Stimulated activated CD4-positive, alpha-beta T cell treated with anti-CD3 and anti-CD28 coated beads, Interleukin-4, amount 100 ng/mL, for 24 hours (primary cell): Measurements from ENCODE around the gene IFRD2.
"Not testable (repeated sequence)": the region's sequence is repeated elsewhere in the genome, so short reads cannot be mapped to it uniquely, and the experiment has no call there.

Experiments used
- DNase-seq: peaks from one replicate; pipeline ENCODE4 v3.0.0-alpha.2; 2020

The IFRD2 gene

GRCh38 chr3:50279255-50280016 lies 12.8 kb downstream of the IFRD2 start:
- DNase-seq, result no peak

- no peak for DNase-seq
Observed at GRCh38 chr3:50278880-50279224, 13.4 kb downstream of the IFRD2 start, which contains the start of gene LSMEM2. TSS of gene LSMEM2 (plus strand) at chr3:50279087. CDS start at chr3:50279114, 27 bp downstream.

DNA sequence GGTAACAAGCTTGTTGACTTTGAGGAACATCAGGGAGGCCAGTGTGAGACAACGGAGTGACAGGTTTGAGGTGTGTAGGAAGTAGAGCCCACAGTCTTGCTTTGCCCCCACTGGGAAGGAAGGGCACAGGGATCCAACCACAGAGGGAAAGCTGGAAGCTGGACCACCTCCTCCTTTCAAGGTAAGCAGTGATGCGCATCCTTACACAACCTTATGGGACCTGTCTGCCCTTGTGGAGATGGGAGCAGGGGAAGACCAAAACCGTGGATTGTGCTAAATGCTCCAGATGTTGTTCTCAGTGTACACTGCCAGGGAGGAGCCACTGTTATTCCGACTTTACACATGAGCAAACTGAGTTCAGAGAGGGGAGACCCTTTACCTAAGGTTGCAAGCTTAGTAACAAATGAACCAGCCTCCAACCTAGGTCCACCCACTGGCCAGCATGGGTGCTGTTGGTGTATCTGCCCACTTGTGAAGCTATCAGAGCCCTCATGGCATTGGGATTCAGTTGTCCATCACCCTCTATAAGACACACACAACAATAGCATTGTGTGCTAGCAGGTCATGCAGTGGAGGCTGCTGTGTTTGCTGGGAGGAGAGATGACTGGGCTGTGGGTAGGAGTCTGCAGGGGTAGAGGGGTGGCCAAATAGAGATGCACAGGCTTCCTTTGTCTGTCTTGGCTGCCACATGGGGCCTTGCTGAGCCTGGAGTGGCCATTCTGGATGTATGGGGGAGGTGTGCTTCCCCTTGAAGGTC lies 13.9 kb downstream of the IFRD2 start:
- no peak for DNase-seq

DNA sequence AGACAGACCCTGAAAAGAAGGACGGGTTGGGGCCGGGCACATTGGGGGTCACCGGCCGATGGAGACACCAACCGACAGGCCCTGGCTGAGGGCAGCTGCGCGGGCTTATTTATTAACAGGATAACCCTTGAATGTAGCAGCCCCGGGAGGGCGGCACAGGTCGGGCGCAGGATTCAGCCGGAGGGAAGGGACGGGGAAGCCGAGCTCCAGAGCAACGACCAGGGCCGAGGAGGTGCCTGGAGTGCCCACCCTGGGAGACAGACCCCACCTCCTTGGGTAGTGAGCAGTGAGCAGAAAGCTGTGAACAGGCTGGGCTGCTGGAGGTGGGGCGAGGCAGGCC lies 15.5 kb downstream of the IFRD2 start:
- no peak for DNase-seq

DNA sequence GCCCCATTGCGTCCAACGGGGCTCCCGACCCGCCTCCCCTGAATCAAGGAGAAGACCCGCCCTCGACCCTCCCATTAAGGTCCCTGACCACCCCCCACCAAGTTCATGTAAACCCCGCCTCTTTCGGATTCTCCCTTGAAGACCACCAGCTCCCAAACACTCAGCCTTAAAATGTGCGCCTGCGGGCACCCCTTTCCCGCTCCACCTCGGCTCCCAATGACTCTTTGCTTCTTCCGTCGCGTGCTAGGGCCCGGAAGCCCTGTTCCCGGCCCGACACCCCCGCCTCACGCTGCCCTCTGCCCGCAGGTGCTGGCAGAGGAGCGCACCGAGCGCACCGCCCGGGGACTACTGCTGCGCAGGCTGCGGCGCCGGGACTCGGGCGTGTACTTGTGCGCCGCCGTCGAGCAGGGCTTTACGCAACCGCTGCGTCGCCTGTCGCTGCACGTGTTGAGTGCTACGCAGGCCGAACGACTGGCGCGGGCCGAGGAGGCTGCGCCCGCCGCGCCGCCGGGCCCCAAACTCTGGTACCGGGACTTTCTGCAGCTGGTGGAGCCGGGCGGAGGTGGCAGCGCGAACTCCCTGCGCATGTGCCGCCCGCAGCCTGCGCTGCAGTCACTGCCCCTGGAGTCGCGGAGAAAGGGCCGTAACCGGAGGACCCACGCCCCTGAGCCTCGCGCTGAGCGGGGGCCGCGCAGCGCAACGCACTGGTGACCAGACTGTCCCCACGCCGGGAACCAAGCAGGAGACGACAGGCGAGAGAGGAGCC lies 16.1 kb downstream of the IFRD2 start:
- peak; percentile 24 for DNase-seq

DNA sequence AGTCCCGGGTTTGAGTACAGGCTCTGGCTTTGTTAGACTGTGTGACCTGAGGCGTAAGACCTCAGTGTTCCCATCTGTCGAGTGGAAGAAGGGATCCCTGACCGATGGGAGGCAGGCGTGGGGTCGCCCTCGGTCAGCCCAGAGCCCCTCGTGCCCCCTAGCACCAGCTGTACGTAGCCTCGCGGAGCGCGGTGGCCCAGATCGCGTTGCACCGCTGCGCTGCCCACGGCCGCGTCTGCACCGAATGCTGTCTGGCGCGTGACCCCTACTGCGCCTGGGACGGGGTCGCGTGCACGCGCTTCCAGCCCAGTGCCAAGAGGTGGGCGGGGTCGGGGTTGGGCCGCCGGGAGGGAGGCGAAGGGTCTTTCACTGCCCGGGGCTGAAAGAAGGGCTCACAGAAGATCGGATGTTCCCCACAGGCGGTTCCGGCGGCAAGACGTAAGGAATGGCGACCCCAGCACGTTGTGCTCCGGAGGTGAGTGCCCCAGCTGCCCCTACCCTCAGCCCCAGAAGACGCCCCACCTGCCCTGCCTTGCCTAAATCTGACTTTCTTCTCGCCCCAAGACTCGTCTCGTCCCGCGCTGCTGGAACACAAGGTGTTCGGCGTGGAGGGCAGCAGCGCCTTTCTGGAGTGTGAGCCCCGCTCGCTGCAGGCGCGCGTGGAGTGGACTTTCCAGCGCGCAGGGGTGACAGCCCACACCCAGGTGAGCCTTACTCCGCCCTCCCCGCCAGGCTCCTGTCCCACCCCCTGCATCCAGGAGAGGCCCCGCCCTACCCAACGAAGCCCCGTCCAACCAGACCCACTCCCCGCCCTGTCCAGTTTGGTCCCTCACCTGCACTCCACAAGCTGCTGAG lies 16.9 kb downstream of the IFRD2 start:
- DNase-seq, result no peak

- DNase-seq, result peak; percentile 77
Observed at GRCh38 chr3:50274371-50275104, 17.7 kb downstream of the IFRD2 start.

- no peak for DNase-seq
Observed at GRCh38 chr3:50273689-50274065, 18.6 kb downstream of the IFRD2 start.

GRCh38 chr3:50272911-50273688 lies 19.1 kb downstream of the IFRD2 start:
- DNase-seq, result peak; percentile 91

DNA sequence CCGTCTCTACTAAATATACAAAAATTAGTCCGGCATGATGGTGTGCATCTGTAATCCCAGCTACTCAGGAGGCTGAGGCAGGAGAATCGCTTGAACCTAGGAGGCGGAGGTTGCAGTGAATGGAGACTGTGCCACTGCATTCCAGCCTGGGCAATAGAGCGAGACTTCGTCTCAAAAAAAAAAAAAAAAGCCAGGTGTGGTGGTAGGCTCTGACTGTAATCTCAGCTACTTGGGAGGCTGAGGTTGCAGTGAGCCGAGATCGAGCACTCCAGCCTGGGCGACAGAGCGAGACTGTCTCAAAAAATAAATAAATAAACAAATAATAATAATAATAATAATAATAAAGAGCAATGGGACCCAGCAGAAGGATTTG lies 19.7 kb downstream of the IFRD2 start:
- not testable (repeated sequence) for DNase-seq

GRCh38 chr3:50271314-50271936 lies 20.8 kb downstream of the IFRD2 start:
- DNase-seq, result no peak

DNA sequence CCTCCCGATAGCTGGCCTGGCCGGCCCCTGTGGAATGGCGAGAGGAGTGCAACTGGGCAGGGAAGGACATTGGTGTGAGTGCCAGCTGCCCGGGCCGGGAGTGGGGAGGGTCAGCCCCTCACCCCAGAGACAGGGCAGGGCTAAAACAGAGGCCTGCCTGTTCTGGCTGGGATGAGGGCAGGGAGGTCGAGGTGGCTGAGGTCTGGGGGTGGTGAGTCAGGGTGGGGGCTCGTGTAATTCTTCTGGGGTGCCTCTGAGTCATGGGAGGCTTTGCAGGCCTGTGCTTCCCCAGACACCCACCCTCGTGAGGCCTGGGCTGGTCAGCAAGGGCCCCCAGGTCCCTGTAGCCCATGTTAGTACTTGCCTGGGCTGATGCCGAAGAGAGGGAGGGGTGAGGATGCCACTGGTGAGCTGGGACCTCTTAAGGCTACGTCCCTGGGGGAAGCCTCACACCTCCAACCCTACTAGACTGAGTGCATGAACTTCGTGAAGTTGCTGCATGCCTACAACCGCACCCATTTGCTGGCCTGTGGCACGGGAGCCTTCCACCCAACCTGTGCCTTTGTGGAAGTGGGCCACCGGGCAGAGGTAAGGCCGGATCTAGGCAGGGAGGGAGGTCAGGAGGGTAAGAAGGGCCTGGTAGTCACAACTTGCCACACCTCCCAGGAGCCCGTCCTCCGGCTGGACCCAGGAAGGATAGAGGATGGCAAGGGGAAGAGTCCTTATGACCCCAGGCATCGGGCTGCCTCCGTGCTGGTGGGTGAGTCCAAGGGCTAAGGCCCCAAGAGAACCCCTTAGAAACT lies 21.6 kb downstream of the IFRD2 start:
- no peak for DNase-seq

- no peak for DNase-seq
Observed at GRCh38 chr3:50269977-50270413, 22.2 kb downstream of the IFRD2 start.

GRCh38 chr3:50269460-50269859 lies 22.8 kb downstream of the IFRD2 start:
- DNase-seq, result no peak

DNA sequence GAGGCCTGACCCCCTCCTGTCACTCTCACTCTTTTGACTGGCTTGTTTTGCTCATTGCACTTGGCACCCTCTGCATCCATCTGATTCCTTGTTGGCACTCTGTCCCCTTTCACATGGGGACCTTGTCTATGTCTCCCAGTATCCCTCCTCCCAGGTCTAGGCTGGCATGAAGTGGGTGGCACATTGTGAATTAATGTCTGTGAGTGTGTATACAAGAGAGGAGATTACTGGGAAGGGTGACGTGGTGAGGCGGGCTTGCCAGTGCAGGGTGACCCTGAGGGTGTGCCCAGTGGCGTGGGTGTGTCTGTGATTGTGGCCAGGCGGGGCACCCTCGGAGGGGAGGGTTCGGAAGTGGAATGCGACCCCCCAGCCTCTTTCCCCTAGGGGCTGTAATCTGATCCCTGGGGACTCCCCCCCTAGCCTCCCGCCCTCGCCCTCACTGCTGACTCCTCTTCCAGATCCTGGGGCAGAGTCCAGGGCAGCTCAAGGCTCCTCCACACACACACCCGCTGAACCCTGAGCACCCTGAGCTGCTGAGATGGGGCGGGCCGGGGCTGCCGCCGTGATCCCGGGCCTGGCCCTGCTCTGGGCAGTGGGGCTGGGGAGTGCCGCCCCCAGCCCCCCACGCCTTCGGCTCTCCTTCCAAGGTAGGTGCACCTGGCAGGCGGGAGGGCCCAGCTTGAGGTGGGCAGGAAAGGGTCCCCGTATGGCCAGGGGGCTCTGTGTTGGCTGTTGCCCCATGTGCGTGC lies 23.4 kb downstream of the IFRD2 start, which contains the start of gene SEMA3B:
TSS of gene SEMA3B (plus strand) at position 445 of the 749 bp plus-strand sequence. CDS start at position 539, 94 bp downstream.
- no peak for DNase-seq

DNA sequence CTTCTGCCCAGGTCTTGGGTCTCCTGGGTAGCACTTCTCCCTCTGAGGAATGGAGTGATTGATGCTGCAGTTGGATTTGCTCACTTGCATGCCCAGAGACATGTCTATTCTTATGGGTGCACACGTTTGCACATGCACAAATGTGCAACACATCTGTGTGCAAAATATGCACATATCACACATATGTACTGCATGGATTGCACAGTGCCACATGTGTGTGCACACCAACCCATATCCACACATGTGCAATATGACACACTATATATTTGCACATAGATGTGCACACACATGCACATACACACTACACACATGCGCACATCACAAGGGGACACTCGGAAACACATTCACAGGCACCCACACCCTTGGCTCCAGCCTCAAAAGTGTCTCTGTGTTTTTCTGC lies 24.0 kb downstream of the IFRD2 start:
- no peak for DNase-seq

GRCh38 chr3:50267280-50267913 lies 24.8 kb downstream of the IFRD2 start:
- no peak for DNase-seq

DNA sequence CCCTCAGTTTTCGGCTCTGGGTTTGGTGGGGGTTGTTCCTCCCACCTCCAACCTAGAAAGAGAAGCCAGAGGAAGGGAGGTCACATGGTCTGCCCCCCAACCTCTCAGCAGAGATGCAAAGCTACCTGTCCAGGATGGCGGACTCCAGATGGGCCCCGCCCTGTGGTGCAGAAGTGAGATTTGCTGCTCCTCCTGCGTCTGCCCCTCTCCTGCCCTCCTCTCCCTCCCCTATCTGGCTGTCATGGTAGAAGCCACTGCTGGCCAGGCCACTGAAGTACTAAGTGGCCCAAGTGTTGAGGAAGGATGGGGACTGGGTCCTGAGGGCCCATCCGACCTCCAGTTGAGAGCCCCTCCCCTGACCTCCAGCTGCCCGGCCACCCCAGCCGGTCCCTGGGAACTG lies 25.4 kb downstream of the IFRD2 start:
- no peak for DNase-seq
